Liver (tissue), 9 donors: ENCODE data around the gene WTIP. TPM values are rescaled to one million over a fixed set of nuclear protein-coding genes. Genes with fewer than 3 reads are reported as not detected.

Experiments
- DNase-seq: peaks from one replicate; pipeline ENCODE4 v3.0.0-alpha.2; 2017; ENCODE audit warnings: low spot score
- H3K27ac ChIP-seq, 2 donors: one replicate each; pipeline ENCODE4 v1.7.0; 2013; ENCODE audit warnings: inconsistent platforms in 2 of 2, low read length in 2 of 2, control low read depth in 1 of 2, low read depth in 1 of 2, mild to moderate bottlenecking in 1 of 2
- H3K27me3 ChIP-seq, 4 donors: one replicate each; pipeline versions ENCODE4 v1.6.1 to v1.7.0; 2013; ENCODE audit warnings: low read length in 3 of 4, inconsistent platforms in 1 of 4, mild to moderate bottlenecking in 1 of 4, moderate library complexity in 1 of 4; ENCODE audit not compliant: control insufficient read depth in 4 of 4, insufficient read depth in 4 of 4
- H3K36me3 ChIP-seq, 4 donors: one replicate each; pipeline versions ENCODE4 v1.6.1 to v1.7.0; 2013; ENCODE audit warnings: low read length in 3 of 4, mild to moderate bottlenecking in 3 of 4, low read depth in 1 of 4, moderate library complexity in 1 of 4; ENCODE audit not compliant: control insufficient read depth in 4 of 4, insufficient read depth in 3 of 4
- H3K4me1 ChIP-seq, 4 donors: one replicate each; pipeline versions ENCODE4 v1.6.1 to v1.7.0; 2013; ENCODE audit warnings: low read length in 3 of 4, mild to moderate bottlenecking in 3 of 4, moderate library complexity in 1 of 4; ENCODE audit not compliant: control insufficient read depth in 4 of 4, insufficient read depth in 4 of 4
- H3K4me3 ChIP-seq, 3 donors: one replicate each; pipeline versions ENCODE4 v1.6.1 to v1.7.0; 2013; ENCODE audit warnings: low read length in 3 of 3, control low read depth in 1 of 3, low read depth in 1 of 3, mild to moderate bottlenecking in 1 of 3
- H3K9ac ChIP-seq, 2 donors: one replicate each; pipeline ENCODE4 v1.7.0; 2013; ENCODE audit warnings: low read length in 2 of 2, mild to moderate bottlenecking in 2 of 2, moderate library complexity in 2 of 2, control low read depth in 1 of 2, low read depth in 1 of 2
- H3K9me3 ChIP-seq, 4 donors: one replicate each; pipeline versions ENCODE4 v1.6.1 to v1.7.0; 2013; ENCODE audit warnings: low read length in 3 of 4; ENCODE audit not compliant: control insufficient read depth in 4 of 4
- HNF4A ChIP-seq, 2 donors: conservative IDR thresholded peaks; 2 replicates each; pipeline ENCODE4 v1.6.1; 2016; ENCODE audit warnings: antibody characterized with exemption in 2 of 2, mild to moderate bottlenecking in 2 of 2
- HNF4G ChIP-seq: IDR thresholded peaks from 2 replicates; pipeline ENCODE4 v1.6.1; 2016; ENCODE audit warnings: antibody characterized with exemption
- JUND ChIP-seq, 2 donors: IDR thresholded peaks; 2 replicates each; pipeline ENCODE4 v1.6.1; 2016; ENCODE audit warnings: antibody characterized with exemption in 2 of 2
- NR2F2 ChIP-seq: IDR thresholded peaks from 2 replicates; pipeline ENCODE4 v1.6.1; 2016; ENCODE audit warnings: antibody characterized with exemption
- RAD21 ChIP-seq, 2 donors: IDR thresholded peaks; 2 replicates each; pipeline ENCODE4 v1.6.1; 2016; ENCODE audit warnings: antibody characterized with exemption in 2 of 2, mild to moderate bottlenecking in 2 of 2
- RXRA ChIP-seq, 2 donors: IDR thresholded peaks; 2 replicates each; pipeline ENCODE4 v1.6.1; 2017 to 2018; ENCODE audit warnings: antibody characterized with exemption in 2 of 2, mild to moderate bottlenecking in 1 of 2
- SP1 ChIP-seq: IDR thresholded peaks from 2 replicates; pipeline ENCODE4 v1.6.1; 2018; ENCODE audit warnings: antibody characterized with exemption, mild to moderate bottlenecking
- TAF1 ChIP-seq: conservative IDR thresholded peaks from 2 replicates; pipeline ENCODE4 v1.6.1; 2016; ENCODE audit warnings: antibody characterized with exemption, mild to moderate bottlenecking
- WGBS: extraction: QIAGEN DNeasy Blood & Tissue Kit; methylation state at CpG from one replicate; pipeline ENCODE4 v1.1.7; 2013; 5-methylcytosine and 5-hydroxymethylcytosine counted together
- polyA plus RNA-seq, 2 donors: library from polyadenylated mRNA; stranded (reverse) in 1 of 2; unstranded in 1 of 2; fragments of 200-250 nt in 1 of 2; fragments of >200 nt in 1 of 2; fragmentation: Nextera tagmentation in 1 of 2; extraction: Ambion mirVana in 1 of 2; gene quantifications; one replicate each; pipeline versions ENCODE4 v1.2.1 to v1.2.3, GENCODE V29; 2013 to 2015
- total RNA-seq, 2 donors: library from RNA; depleted of rRNA; stranded (reverse); fragments of >200 nt; gene quantifications; one replicate each; pipeline ENCODE4 v1.2.3, GENCODE V29; 2014
- TF ChIP-seq, protein P1 (sequence below): IDR thresholded peaks from 2 replicates; pipeline ENCODE4 v1.6.1; 2016; ENCODE audit warnings: antibody characterized with exemption
- TF ChIP-seq, protein P2 (sequence below): IDR thresholded peaks from 2 replicates; pipeline ENCODE4 v1.6.1; 2016; ENCODE audit warnings: antibody characterized with exemption
- TF ChIP-seq, protein P3 (sequence below): IDR thresholded peaks from 2 replicates; pipeline ENCODE4 v1.6.1; 2016; ENCODE audit warnings: antibody characterized with exemption
- donor health status: healthy.
- donor health status: healthy.
- donor health status: healthy.
- donor health status: healthy.
- donor health status: healthy.

Gene WTIP
- total RNA-seq (1 to 10 TPM; 2.4 to 2.7 TPM), polyA plus RNA-seq (under 1 TPM; 0.08 to 0.88 TPM)

DNA sequence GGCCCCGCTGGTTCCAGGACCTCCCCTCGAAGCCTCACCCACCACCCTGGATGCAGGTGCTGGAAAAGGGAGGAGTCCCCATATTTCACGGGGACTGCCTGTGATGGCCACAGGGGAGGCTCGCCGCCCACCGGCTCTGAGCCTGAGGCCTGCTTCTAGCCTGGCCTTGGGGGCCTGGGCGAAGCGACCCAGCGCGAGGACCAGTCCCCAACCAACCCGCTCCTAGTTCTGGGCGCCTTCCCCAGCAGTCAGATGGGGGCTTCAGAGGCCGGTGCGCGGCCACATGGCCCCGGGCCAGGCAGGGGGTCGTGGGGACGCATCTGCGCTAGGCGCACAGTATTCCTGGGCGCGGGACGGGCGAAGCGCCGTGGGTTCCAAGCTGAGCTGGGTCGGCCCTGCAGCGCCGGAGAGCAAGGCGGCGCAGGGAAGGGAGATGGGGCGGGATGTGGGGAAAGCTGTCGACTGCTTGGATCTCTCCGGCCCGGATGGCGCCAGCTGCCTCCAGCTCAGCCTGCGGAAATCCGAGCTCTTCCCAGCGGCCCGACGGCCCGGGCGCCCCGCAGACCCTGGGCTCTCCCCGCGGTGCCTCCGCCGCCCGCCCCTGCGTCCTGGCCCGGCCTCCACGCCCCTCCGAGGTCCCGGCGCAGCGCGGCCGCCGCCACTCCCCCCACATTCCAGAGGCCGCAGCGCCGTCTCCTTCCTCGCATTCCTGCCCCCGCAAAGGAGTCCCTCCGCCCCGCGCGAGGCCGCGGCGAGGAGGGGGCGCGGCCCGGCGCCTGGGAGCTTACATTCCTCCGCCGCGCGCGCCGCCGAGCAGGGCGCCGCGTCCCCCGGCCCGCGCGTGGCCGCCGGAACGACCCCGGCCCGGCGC is at the start of gene WTIP:
Gene WTIP (plus strand): TSS at position 788 of the 871 bp plus-strand sequence. CDS start 217 bp downstream, outside the sequence.
- Histone ChIP-seq H3K36me3 (peaks cover 0 to 2% (median 0%) of the 10 kb centered on the region in 4 donors), H3K27me3 (peaks cover 0 to 4% (median 0%) of the 10 kb centered on the region in 4 donors), H3K9ac (no peak within 1 kb of the TSS), H3K4me1 (peaks cover 0 to 14% (median 6%) of the 10 kb centered on the region in 4 donors), H3K27ac (peak within 1 kb of the TSS; percentile 20 to 54), H3K4me3 (peak within 1 kb of the TSS in 2 of 3 donors; percentile 9 to 66), H3K9me3 (no peaks in the 10 kb centered on the region)
- no peak for DNase-seq
- WGBS = 6% methylated on average over 95 of the region's 95 CpGs
- TF ChIP-seq RXRA (IDR thresholded peaks at IDR 0.05) (no peak), HNF4A (conservative IDR thresholded peaks at IDR 0.05) (no peak), TAF1 (no peak), JUND (IDR thresholded peaks at IDR 0.05) (no peak), RAD21 (IDR thresholded peaks at IDR 0.05) (no peak)
- TF ChIP-seq, protein P1, sequence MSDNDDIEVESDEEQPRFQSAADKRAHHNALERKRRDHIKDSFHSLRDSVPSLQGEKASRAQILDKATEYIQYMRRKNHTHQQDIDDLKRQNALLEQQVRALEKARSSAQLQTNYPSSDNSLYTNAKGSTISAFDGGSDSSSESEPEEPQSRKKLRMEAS = no peak

DNA sequence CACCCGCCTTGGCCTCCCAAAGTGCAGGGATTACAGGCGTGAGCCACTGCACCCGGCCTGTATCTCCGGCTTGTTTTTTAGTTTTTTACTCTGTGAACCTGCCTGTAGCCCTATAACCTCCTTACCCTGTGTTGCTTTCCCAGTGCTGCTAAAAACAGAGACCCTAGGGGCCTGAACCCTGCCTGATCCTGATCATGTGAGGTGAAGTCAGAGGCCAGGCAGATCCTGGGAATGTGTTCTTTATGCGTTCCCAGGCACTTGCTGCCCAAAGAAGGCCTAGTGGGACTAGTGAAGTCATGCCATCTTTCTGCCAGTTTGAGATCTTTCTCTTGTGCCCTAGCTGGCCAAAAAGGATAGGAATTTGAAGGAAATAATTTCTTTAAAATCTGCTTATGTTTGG is 48.8 kb upstream of the WTIP start:
- no peak for DNase-seq
- WGBS = 86% methylated on average over 5 of the region's 5 CpGs
- peaks cover 2 to 22% (median 15%) of the 10 kb centered on the region in 4 donors for H3K4me1 ChIP-seq
- no peak overlapping the region for H3K4me3 ChIP-seq
- H3K9me3 ChIP-seq = no peaks in the 10 kb centered on the region
- H3K27ac ChIP-seq = no peak overlapping the region
- no peaks in the 10 kb centered on the region for H3K27me3 ChIP-seq
- no peak overlapping the region for H3K9ac ChIP-seq
- TF ChIP-seq, protein P2, sequence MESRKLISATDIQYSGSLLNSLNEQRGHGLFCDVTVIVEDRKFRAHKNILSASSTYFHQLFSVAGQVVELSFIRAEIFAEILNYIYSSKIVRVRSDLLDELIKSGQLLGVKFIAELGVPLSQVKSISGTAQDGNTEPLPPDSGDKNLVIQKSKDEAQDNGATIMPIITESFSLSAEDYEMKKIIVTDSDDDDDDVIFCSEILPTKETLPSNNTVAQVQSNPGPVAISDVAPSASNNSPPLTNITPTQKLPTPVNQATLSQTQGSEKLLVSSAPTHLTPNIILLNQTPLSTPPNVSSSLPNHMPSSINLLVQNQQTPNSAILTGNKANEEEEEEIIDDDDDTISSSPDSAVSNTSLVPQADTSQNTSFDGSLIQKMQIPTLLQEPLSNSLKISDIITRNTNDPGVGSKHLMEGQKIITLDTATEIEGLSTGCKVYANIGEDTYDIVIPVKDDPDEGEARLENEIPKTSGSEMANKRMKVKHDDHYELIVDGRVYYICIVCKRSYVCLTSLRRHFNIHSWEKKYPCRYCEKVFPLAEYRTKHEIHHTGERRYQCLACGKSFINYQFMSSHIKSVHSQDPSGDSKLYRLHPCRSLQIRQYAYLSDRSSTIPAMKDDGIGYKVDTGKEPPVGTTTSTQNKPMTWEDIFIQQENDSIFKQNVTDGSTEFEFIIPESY = no peak
- TF ChIP-seq NR2F2 = peak; percentile 77
- peaks cover 6 to 28% (median 22%) of the 10 kb centered on the region in 4 donors for H3K36me3 ChIP-seq

DNA sequence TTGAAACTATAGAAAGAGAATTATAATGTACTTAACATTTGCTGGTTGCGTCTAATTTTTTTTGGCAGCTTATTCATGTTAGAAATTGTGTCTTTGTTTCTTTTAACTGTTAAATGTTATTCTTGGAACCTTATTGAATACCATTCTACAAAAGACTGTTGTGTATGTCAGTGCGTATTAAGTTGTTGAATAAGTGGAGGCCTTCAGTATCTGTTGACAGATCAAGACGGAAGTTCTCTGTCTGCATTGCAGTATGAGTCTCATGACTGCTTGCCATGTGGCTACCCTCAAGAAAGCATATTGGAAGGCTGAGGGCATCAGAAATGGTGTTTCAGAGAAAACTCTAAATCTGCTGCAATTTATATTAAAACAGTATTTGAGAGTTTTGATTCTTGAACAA is 44.8 kb upstream of the WTIP start:
- Histone ChIP-seq H3K9me3 (no peaks in the 10 kb centered on the region), H3K4me3 (no peak overlapping the region), H3K4me1 (no peaks in the 10 kb centered on the region), H3K36me3 (peaks cover 7 to 55% (median 42%) of the 10 kb centered on the region in 4 donors), H3K9ac (no peak overlapping the region), H3K27ac (no peak overlapping the region), H3K27me3 (no peaks in the 10 kb centered on the region)
- WGBS = 97% methylated on average over 3 of the region's 3 CpGs
- no peak for DNase-seq
- TF ChIP-seq HNF4G = no peak
- no peak for TF ChIP-seq SP1
- TF ChIP-seq, protein P3, sequence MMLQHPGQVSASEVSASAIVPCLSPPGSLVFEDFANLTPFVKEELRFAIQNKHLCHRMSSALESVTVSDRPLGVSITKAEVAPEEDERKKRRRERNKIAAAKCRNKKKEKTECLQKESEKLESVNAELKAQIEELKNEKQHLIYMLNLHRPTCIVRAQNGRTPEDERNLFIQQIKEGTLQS = no peak
